Neural progenitor cell (in vitro differentiated cells): ENCODE results near the gene CSTF1. TPM values are rescaled to one million over a fixed set of nuclear protein-coding genes. Genes with fewer than 3 reads are reported as not detected.

ENCODE experiments used
- DNase-seq: peaks from one replicate; pipeline ENCODE4 v3.0.0-alpha.2; 2016; ENCODE audit warnings: low spot score
- H2AFZ ChIP-seq: fragments of 200-600 bp; sonication (generic); replicated peaks from 2 replicates; pipeline ENCODE4 v1.6.1; 2016; ENCODE audit warnings: antibody characterized with exemption
- H3F3A ChIP-seq: fragments of 200-600 bp; sonication (generic); 2 replicates; pipeline ENCODE4 v1.6.1; 2016; ENCODE audit warnings: antibody characterized with exemption, low read depth
- H3K27ac ChIP-seq: fragments of 200-600 bp; sonication (generic); 2 replicates; pipeline ENCODE4 v1.5.1; 2016; ENCODE audit warnings: mild to moderate bottlenecking
- H3K27me3 ChIP-seq: fragments of 200-600 bp; sonication (generic); 2 replicates; pipeline ENCODE4 v1.6.1; 2016; ENCODE audit warnings: mild to moderate bottlenecking, moderate library complexity
- H3K36me3 ChIP-seq: fragments of 200-600 bp; sonication (generic); 2 replicates; pipeline ENCODE4 v1.5.1; 2016
- H3K4me1 ChIP-seq: fragments of 200-600 bp; sonication (generic); 2 replicates; pipeline ENCODE4 v1.6.1; 2016; ENCODE audit warnings: mixed run types
- H3K4me2 ChIP-seq: fragments of 200-600 bp; sonication (generic); 2 replicates; pipeline ENCODE4 v1.6.1; 2016
- H3K4me3 ChIP-seq: fragments of 200-600 bp; sonication (generic); 2 replicates; pipeline ENCODE4 v1.5.1; 2016
- H3K79me2 ChIP-seq: fragments of 200-600 bp; sonication (generic); 2 replicates; pipeline ENCODE4 v1.6.1; 2016; ENCODE audit warnings: low read depth
- H3K9ac ChIP-seq: fragments of 200-600 bp; sonication (generic); 2 replicates; pipeline ENCODE4 v1.6.1; 2016
- H3K9me3 ChIP-seq: fragments of 200-600 bp; sonication (generic); 2 replicates; pipeline ENCODE4 v1.5.1; 2016; ENCODE audit warnings: low read depth
- H4K20me1 ChIP-seq: fragments of 200-600 bp; sonication (generic); 2 replicates; pipeline ENCODE4 v1.6.1; 2016; ENCODE audit warnings: low read depth
- H3K27ac Mint-ChIP-seq: 3 replicates; pipeline ENCODE4 v1.8.0; 2021; ENCODE audit warnings: mixed read lengths
- H3K27me3 Mint-ChIP-seq: 2 replicates; pipeline ENCODE4 v1.8.0; 2022; ENCODE audit warnings: low read depth, mild to moderate bottlenecking, inconsistent platforms, moderate library complexity, mixed read lengths; ENCODE audit not compliant: insufficient read depth
- H3K36me3 Mint-ChIP-seq: 3 replicates; pipeline ENCODE4 v1.8.0; 2021; ENCODE audit warnings: mixed read lengths
- H3K4me1 Mint-ChIP-seq: 3 replicates; pipeline ENCODE4 v1.8.0; 2021; ENCODE audit warnings: mixed read lengths
- H3K4me3 Mint-ChIP-seq: 3 replicates; pipeline ENCODE4 v1.8.0; 2021; ENCODE audit warnings: mild to moderate bottlenecking, moderate library complexity, mixed read lengths
- H3K9me3 Mint-ChIP-seq: 3 replicates; pipeline ENCODE4 v1.8.0; 2020; ENCODE audit warnings: mixed read lengths
- EZH2 ChIP-seq: fragments of 200-600 bp; sonication (generic); IDR thresholded peaks from 2 replicates; pipeline ENCODE4 v1.6.1; 2017; ENCODE audit warnings: antibody characterized with exemption, mild to moderate bottlenecking, moderate library complexity
- EZH2phosphoT487 ChIP-seq: fragments of 200-600 bp; sonication (generic); IDR thresholded peaks from 2 replicates; pipeline ENCODE4 v1.6.1; 2017; ENCODE audit warnings: antibody characterized with exemption
- total RNA-seq: library from RNA; depleted of rRNA; stranded (reverse); fragments of >200 nt; gene quantifications from 2 replicates; pipeline ENCODE4 v1.2.3, GENCODE V29; 2015; ENCODE audit warnings: low replicate concordance
- TF ChIP-seq, protein P1 (sequence below): fragments of 200-600 bp; sonication (generic); IDR thresholded peaks from 2 replicates; pipeline ENCODE4 v1.5.1; 2017; ENCODE audit warnings: antibody characterized with exemption, mild to moderate bottlenecking

The CSTF1 gene
- total RNA-seq, 1 donor from 2014 or later = 87.2 TPM

DNA sequence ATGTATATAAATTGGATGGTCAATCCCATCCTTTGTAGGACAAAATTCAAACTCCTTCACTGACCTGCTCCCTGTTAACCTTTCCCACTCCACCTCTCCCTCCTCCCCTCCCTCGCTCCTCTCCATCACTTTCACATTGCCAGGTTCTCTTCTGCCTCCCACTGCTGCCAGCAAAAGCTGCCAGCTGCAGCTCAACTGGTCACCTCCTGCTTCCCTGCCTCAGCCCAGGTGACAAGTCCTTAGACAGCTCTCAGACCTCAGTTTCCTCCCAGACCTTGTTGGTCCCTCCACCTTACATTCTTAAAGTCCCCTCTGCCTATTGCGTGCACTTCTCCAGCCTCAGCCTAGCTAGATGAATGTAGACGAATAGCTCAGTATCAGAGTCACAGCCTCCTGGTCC lies 52.7 kb downstream of the CSTF1 start:
- Mint-ChIP-seq H3K36me3 (no peaks in the 10 kb centered on the region), H3K9me3 (no peaks in the 10 kb centered on the region), H3K4me3 (no peak overlapping the region), H3K4me1 (peaks cover 6% of the 10 kb centered on the region), H3K27ac (peak overlapping the region; percentile 42), H3K27me3 (no peaks in the 10 kb centered on the region)
- no peaks in the 10 kb centered on the region for H3K27me3 ChIP-seq
- H3F3A ChIP-seq = no peaks in the 10 kb centered on the region
- H4K20me1 ChIP-seq = no peaks in the 10 kb centered on the region
- H3K9ac ChIP-seq = no peak overlapping the region
- H3K4me3 ChIP-seq = no peak overlapping the region
- H3K4me2 ChIP-seq = no peak overlapping the region
- no peak for DNase-seq
- no peaks in the 10 kb centered on the region for H3K79me2 ChIP-seq
- H3K4me1 ChIP-seq = no peaks in the 10 kb centered on the region
- no peak for TF ChIP-seq EZH2
- no peak for TF ChIP-seq EZH2phosphoT487
- TF ChIP-seq, protein P1, sequence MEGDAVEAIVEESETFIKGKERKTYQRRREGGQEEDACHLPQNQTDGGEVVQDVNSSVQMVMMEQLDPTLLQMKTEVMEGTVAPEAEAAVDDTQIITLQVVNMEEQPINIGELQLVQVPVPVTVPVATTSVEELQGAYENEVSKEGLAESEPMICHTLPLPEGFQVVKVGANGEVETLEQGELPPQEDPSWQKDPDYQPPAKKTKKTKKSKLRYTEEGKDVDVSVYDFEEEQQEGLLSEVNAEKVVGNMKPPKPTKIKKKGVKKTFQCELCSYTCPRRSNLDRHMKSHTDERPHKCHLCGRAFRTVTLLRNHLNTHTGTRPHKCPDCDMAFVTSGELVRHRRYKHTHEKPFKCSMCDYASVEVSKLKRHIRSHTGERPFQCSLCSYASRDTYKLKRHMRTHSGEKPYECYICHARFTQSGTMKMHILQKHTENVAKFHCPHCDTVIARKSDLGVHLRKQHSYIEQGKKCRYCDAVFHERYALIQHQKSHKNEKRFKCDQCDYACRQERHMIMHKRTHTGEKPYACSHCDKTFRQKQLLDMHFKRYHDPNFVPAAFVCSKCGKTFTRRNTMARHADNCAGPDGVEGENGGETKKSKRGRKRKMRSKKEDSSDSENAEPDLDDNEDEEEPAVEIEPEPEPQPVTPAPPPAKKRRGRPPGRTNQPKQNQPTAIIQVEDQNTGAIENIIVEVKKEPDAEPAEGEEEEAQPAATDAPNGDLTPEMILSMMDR = no peak
- H3K36me3 ChIP-seq = no peaks in the 10 kb centered on the region
- no peak overlapping the region for H2AFZ ChIP-seq
- H3K27ac ChIP-seq = no peak overlapping the region
- no peaks in the 10 kb centered on the region for H3K9me3 ChIP-seq

DNA sequence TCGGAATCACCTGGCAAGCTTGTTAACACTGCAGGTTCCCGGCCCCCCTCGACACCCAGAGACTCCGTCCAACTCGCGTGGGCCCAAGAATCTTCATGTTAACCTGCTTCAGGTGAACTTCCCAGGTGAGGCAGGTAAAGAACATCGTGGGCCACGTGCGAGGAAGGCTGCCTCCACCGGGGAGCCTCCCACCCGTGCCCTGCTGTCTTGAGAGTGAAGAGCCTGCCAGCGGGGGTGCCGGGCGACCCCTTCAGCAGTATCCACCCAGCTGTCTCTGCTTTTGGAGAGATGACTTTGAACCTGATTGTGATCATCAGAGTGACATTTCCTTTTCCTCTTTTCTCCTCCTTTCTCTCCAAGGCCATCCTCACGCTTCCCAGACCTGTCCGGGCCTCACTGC lies 53.1 kb downstream of the CSTF1 start:
- Histone ChIP-seq H3K4me2 (no peak overlapping the region), H3K9ac (no peak overlapping the region), H3K27me3 (no peaks in the 10 kb centered on the region), H2AFZ (no peak overlapping the region), H3K4me3 (no peak overlapping the region), H3K4me1 (no peaks in the 10 kb centered on the region), H3K36me3 (no peaks in the 10 kb centered on the region), H3F3A (no peaks in the 10 kb centered on the region), H3K9me3 (no peaks in the 10 kb centered on the region), H3K27ac (no peak overlapping the region), H3K79me2 (no peaks in the 10 kb centered on the region), H4K20me1 (no peaks in the 10 kb centered on the region)
- H3K27me3 Mint-ChIP-seq = no peaks in the 10 kb centered on the region
- H3K27ac Mint-ChIP-seq = no peak overlapping the region
- TF ChIP-seq EZH2 (no peak), EZH2phosphoT487 (no peak)
- TF ChIP-seq, protein P1 = no peak
- no peaks in the 10 kb centered on the region for H3K9me3 Mint-ChIP-seq
- H3K4me3 Mint-ChIP-seq = no peak overlapping the region
- H3K4me1 Mint-ChIP-seq = peaks cover 4% of the 10 kb centered on the region
- no peak for DNase-seq
- no peaks in the 10 kb centered on the region for H3K36me3 Mint-ChIP-seq

DNA sequence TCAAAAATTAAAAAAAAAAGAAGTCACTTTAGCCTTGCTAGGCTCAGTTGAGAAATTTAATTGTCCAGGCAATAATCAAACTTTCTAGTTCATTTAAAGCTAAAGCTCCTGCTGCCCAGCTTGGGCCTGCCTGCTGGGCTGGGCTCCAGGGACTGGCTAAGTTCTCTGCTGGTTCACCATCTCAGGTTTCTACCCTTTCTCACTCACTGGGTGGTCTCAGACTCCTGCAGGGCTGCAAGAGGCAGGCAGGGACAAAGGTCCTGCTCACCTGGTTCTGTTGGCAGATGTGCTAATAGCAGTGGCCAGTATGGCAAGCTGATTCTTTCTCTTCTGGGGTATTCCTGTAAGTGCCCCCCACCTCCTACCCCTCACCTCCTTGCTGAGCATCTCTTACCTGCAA lies 54.8 kb downstream of the CSTF1 start:
- Mint-ChIP-seq H3K4me1 (peaks cover 4% of the 10 kb centered on the region), H3K27ac (no peak overlapping the region), H3K4me3 (no peak overlapping the region), H3K9me3 (no peaks in the 10 kb centered on the region), H3K27me3 (no peaks in the 10 kb centered on the region), H3K36me3 (no peaks in the 10 kb centered on the region)
- Histone ChIP-seq H3K27me3 (no peaks in the 10 kb centered on the region), H3K9me3 (no peaks in the 10 kb centered on the region), H4K20me1 (no peaks in the 10 kb centered on the region), H3K4me1 (no peaks in the 10 kb centered on the region), H3K27ac (no peak overlapping the region), H3K36me3 (no peaks in the 10 kb centered on the region), H2AFZ (no peak overlapping the region), H3F3A (no peaks in the 10 kb centered on the region), H3K4me3 (no peak overlapping the region), H3K4me2 (no peak overlapping the region), H3K9ac (no peak overlapping the region), H3K79me2 (no peaks in the 10 kb centered on the region)
- TF ChIP-seq EZH2phosphoT487 (no peak), EZH2 (no peak)
- TF ChIP-seq, protein P1 = no peak
- DNase-seq = peak; percentile 30
